GM21737 (cell line): ENCODE measurements around the gene SDHAF4.
"Not testable (repeated sequence)": the region's sequence is repeated elsewhere in the genome, so short reads cannot be mapped to it uniquely, and the experiment has no call there.

Experiments used
- ATAC-seq: cut with Tn5 transposase; IDR thresholded peaks from one replicate; pipeline ENCODE4 v1.9.1; 2021; ENCODE audit warnings: mild to moderate bottlenecking, moderate library complexity; ENCODE audit not compliant: unreplicated experiment

The SDHAF4 gene

DNA sequence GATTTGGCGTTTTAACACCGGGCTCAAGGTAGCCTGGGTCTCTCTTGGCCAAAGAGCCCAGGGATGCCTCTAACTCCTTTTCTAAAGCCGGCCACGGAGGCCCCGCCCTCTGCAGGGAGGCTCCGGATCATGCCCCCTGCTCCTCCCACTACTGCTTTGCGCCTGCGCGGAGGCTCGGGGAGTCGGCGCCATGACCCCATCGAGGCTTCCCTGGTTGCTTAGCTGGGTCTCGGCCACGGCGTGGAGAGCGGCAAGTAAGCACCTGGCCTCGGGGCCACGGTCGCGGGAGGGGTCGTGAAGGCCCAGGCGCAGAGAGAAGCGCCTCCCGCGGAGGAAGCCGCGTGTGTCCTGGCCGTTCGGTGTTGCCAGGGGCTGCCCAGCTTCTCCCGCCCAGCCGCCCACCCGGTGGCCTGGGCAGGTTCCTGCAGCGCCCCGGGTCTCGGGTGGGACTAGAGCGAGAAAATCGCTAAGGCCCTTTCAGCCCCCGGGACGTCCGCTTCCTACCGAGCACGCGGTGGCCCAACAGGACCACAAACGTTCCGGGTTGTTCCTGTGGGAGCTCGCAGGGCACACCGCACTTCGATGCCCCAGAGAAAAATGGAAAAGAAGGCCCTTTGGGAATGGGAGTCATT, at the start of gene SDHAF4:
Gene SDHAF4, plus strand, starts transcription at position 180 of the 632 bp plus-strand sequence. Its CDS starts 11 bp downstream, at position 191.
- peak; percentile 100 for ATAC-seq

DNA sequence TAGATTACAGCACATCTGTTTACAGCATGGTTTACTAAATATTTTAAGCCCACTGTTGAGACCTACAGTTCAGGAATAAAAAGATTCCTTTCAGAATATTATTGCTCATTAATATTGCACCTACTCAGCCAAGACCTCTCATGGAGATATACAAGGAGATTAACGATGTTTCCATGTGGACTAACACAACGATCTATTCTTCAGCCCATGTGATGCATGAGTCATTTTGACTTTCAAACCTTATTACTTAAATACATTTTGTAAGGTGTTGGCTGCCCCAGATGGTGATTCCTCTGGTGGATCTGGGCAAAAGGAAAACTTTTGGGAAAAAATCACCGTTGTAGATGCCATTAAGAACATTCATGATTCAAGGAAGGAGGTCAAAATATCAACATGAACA, 48.0 kb upstream of the SDHAF4 start:
- ATAC-seq = no peak

DNA sequence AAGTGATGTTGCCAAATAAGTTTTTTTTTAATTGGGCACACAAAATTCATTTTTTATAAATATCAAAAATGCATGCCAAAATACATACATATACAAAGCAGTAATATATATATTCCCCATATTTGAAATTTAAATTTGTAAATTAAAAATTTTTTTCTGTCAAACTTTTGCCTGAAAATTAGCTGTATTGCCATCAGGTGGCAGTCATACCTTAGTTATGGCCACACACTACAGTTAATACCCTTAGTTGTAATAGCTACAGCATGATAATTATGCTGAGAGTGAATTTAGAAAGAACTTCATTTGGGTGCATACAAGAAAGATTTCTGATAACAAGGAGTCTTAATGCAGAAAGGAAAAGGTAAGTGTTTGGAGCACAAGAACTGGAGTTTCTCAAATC, 46.2 kb upstream of the SDHAF4 start:
- no peak for ATAC-seq

DNA sequence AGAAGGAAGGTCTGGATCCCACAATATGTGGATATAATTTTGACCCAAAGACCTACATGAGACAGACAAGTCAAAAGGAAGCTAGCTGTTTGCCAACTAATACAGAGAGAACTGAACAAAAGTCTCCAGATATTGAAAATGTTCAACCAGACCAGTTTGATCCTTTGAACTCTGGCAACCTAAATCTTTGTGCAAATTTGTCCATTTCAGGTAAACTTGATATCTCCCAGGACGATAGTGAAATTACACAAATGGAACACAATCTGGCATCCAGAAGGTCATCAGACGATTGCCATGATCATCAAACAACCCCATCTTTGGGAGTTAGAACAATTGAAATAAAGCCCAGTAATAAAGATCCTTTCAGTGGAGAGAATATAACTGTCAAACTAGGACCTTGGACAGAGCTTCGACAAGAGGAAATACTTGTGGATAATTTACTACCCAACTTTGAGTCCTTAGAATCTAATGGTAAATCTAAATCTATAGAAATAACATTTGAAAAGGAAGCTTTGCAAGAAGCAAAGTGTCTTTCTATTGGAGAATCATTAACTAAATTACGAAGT, 41.9 kb upstream of the SDHAF4 start:
- no peak for ATAC-seq

DNA sequence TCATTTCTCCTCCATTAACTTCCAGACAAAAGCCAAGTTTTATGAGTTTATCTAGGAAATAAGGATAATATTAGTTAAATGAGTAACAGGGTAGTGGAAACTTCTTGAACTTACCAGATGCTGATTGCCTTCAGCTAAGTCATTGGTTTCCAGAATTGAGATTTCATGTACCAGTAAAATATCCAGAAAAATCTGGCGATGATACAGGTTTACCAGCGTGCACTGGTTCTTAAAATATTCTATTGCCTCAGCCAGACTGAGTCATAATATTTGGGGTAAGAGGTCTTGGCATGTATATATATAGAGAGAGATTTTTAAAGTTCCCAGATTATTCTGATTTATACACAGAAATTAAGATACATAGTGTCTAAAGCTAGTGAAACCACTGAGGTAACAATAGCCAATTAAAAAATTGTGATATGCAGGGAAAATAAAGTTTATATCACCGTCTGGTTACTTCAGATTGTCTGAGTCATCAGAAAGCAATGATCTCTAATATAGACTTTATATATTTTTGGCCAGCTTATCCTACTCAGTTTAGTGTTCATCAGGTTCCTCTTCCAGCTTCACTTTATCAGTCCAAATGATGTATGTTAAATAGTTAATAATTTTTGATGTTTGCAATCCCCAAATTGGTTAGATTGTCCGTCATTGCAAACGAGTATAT, 39.5 kb upstream of the SDHAF4 start:
- ATAC-seq = no peak

DNA sequence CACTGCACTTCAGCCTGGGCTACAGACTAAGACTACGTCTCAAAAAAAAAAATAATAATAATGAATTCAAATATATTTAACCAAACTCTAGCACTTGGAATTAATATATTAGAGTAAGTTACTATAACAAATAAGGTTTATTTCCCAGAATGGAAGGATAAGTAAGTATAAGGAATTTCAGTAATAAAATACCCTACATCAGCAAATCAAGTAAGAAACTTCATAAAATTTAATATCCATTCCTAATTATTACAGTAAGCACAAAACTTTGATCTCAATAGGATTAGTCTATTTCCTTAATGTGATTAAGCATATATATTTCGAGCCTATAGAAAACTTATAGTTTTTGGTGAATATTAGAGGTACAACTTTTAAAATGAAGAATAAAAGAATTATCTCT, 36.7 kb upstream of the SDHAF4 start:
- ATAC-seq = no peak

DNA sequence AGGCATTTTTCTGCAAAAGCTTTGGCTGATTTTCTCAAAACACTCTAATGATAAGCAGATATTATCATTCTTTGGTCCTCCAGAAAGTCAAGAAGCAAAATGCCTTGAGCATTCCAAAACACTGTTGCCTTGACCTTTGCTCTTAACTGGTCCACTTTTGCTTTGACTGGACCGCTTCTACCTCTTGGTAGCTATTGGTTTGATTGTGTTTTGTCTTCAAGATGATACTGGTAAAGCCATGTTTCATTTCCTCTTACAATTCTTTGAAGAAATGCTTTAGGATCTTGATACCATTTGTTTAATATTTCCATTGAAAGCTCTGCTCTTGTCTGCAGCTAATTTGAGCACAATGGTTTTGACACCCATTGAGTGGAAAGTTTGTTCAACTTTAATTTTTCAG, 35.6 kb upstream of the SDHAF4 start:
- ATAC-seq = no peak

DNA sequence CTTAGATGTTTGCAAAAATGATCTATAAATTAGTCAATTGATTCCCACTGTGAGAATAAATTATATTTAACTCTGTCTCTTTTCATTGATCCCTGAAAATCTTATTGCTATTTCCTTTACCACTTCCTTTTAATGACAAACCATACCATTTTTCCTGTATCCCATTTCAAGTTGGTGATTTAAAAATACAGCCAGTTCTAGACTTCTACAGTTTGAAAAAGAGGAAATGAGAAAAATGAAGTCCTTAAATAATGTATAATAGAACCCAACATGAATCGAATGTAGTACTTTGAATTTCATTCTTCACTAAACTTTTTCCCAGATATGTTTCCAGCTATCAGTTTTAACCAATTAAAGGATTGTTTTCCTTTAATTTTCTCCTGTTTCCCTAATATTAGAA, 29.5 kb upstream of the SDHAF4 start:
- ATAC-seq = no peak

DNA sequence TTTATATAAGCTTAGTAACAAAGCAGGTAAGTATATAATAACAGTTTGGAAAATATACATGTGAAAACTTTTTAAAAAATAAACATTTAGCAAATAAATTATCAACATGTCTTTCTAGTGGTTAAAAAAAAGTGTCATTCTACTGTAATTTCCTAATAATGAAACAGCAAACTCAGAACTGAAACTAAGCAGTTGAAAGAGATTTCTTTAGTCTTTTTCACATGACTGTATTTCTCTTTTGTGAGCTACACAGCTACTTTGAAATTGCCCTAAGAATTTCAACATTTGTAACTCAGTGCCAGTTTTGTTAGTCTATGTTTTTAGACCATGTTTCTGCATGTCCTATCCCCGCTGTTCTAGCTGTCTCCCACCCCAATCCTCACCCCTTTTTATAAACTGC, 28.4 kb upstream of the SDHAF4 start:
- ATAC-seq = peak; percentile 78

DNA sequence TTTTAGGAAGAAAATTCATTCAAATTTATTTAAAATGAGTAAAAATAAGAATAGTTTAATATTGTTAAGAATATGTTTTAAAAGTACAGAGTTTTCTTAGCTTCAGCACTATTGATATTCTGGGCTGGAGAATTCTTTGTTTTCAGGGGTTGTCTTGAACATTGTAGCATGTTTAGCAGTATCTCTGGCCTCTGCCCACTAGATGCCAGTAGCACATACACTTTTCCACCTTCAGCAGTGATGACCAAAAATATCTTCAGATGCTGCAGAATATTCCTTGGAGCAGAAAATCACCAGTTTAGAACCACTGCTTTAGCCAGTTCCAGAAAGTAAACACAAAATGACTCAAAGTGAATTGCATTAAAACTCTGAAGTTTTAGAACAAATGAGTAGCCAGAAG, 19.4 kb upstream of the SDHAF4 start:
- ATAC-seq = no peak

DNA sequence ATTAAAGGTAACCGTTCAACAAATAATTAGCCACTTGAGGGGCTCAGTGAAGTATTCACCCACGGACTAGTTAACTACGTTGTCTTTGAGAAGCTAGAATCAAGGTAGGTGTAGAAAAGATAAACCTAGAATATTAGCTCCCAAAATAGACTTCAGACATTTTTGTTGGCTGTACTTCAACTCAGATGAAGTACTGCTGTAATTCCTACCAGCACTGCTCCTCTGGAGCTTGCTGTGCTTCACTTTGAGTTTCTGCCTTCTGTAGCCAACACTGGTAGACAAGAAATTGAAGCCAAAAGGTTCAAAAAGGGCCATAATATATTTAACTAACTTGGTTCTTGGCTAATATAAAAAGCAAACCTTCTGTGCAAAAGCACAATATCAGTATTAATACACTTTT, 18.8 kb upstream of the SDHAF4 start:
- ATAC-seq = no peak

DNA sequence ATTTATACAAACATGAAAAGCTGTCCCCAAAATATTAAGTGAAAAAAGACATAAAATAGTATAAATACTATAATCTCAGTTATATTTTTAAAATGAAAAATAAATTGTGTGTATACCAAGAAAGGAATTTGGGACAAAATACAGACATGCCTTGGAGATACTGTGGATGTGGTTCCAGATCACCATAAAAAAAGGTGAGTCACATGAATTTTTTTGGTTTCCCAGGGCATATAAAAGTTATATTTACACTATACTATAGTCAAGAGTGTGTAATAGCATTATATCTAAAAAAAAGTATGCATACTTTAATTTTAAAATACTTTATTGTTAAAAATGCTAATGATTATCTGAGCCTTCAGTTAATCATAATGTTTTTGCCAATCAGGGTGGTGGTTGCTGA, 17.4 kb upstream of the SDHAF4 start:
- ATAC-seq = no peak

DNA sequence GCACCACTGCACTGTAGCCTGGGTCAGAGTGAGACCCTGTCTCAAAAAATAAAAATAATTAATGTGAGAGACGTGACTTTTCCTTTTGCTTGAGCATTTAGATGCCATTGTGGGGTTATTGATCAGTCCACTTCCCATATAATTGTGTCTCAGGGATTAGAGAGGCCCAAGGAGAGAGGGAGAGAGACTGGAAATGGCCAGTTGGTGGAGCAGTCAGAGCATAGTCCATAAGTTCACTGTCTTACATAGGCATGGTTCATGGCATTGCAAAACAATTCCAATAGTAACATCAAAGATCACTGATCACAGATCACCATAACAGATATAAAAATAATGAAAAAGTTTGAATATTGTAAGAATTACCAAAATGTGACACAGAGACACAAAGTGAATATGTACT, 15.2 kb upstream of the SDHAF4 start:
- no peak for ATAC-seq

DNA sequence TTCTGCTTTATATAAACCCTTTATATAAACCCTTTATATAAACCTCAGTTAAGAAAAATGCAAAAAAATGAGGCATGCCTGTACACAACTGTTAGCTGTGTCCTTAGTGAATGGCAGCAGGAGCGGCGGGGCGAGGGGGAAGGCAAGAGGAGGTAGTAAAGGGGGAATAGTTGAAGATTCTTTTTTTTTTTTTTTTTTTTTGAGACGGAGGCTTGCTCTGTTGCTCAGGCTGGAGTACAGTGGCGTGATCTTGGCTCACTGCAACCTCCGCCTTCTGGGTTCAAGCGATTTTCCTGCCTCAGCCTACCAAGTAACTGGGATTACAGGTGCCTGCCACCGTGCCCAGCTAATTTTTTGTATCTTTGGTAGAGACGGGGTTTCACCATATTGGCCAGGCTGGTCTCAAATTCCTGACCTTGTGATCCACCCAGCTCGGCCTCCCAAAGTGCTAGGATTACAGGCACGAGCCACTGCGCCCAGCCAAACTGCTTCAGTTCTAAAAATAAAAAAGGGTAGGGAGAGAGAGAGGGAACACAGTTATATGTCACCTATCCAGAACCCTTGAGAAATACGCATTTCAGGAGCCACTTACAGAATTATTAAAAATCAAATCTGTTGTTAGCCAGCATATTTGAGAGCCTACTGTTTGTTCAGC, 14.3 kb upstream of the SDHAF4 start:
- not testable (repeated sequence) for ATAC-seq

DNA sequence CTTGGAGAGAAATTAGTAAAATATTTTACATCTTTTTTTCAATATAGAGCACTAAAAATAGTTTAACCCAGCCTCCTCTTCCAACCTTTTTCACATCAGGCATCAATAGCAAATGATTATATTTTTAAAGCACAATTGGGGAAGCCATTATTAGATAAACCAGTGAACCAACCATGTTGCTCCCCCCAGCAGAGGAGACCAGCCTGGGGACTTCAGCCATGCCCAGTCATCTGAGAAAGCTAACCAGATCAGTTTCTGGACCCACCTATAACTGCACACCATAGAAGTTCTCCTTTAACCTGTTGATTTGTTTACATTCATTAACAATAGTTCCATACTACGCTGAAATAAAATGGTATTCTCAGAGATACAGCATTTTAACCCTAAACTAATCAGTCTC, 13.8 kb upstream of the SDHAF4 start:
- no peak for ATAC-seq

DNA sequence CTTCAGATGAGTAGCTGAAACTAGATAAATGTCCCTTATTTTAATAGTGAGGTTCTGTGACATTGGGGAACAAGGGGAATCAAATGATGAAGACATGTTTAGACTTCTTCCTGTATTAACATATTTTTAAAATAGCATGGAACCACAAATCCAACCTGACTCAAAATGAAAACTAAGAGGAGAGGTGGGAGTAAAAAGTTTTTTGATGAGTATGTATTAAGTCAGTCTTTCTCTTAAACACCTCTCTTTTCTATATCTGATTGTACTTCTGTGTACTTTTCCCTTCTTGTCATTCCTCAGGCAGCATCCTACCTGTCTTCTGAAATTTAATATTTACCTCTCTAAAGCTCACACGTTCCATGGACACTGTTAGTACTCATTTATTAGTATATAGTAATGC, 8.7 kb upstream of the SDHAF4 start:
- ATAC-seq = no peak

DNA sequence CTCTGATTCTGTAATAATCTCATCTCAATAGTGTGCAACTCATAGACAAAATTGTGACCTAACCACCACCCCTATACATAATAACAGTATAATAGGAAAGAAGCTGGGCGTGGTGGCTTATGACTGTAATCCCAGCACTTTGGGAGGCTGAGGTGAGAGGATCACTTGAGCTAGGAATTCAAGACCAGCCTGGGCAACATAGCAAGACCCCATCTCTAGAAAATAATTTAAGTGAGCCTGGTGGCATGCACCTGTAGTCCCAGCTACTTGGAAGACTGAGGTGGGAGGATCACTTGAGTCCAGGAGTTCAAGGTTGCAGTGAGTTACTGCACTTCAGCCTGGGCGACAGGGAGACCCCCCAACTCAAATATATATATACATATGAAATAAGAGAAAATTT, 4.3 kb upstream of the SDHAF4 start:
- not testable (repeated sequence) for ATAC-seq

DNA sequence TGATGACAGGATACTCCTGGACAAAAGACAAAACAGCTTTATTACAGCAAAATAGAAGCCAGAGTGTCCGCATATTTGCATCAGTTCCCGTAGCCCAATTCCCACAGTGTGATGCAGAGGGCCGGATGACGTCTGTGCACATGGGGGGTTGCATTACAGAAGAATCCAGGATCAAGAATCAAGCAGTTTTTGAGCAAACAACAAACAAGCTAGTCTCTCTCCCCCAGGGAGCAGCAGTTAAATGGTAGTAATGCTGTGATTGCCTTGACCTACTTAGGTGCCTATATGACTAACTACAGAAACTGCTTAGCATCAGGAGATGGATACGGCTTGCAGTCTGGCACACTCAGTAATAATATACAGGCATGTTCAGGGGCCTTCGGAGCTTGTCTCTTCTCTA, 3.2 kb upstream of the SDHAF4 start:
- ATAC-seq = no peak

DNA sequence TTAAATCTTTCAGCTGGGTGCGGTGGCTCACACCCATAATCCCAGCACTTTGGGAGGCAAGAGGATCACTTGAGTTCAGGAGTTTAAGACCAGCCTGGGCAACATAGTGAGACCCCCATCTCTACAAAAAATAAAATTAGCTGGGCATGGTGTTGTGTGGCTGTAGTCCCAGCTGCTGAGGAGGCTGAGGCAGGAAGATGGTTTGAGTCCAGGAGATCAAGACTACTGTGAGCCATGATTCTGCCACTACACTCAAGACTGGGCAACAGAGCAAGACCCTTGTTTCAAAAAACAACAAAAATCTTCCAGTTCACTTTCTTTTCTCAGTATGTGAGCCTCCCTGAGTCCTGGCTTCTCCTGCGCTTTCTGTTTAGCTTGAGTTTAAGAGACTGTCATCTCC, 7.9 kb downstream of the SDHAF4 start:
- ATAC-seq = no peak

DNA sequence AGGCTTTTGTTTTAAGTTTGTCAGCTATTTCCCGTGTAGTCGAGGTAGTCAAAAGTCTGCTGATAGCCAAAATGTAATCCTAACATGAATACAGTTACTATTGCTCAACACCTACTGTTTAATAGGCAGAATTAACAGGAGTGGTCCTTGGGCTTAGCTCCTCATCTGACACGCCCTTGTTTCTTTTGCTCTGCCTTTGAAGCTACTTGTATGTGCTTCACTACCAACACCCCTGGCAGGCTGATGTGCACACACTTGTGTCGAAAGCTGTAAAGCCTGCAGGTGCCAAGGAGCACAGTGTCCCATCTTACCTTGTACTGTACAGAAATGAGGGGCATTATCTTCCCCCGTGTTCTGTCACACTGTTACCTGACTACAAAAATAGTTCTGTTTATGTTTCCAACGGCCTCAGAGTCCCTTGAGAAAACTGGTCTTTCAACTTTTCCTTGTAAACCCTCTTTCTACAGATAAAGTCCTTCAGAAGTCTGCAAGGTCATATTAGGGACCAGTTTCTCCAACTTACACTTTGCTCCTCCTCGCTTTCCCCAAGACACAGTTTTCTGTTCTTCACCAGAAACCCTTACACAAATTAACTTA, 9.3 kb downstream of the SDHAF4 start:
- ATAC-seq = no peak

DNA sequence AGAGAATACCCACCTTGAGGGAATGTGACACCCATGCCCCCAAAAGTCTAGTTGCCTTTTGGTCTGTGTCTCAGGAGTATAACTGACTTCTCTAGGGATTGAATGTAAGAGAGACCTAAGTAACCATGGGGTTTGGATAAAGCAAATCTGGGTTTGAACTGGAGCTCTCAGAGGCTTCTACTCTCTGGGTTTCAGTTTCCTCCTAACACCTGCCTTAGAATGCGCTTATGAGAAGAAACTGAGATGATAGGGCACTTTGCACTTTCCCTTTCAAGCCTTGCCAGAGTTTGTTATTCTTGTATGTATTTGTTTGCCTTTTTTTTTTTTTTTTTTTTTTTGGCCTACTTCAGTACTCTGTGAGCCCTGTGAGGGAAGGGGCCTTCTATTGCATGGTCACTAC, 19.4 kb downstream of the SDHAF4 start:
- peak; percentile 93 for ATAC-seq

DNA sequence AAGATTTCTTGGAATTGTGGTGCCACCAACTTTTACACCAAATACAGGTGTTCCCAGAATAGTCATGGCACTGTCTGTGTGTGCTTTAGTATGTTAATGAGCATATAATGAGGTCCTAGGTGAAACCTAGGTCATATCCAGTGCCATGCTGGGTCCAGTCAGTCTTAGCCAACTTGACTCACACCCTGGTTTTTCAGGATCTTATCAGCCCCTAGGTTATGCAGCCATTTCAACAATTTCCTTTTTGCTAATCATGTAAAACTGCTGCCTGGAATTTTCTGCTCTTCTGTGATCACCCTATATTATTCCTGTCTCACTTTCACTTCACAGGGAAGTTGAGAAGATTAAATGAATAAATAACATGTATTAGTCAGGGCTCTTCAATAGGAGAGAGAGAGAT, 23.7 kb downstream of the SDHAF4 start:
- ATAC-seq = no peak
